ENCODE data around the gene ETV5. TPM values are rescaled to one million over a fixed set of nuclear protein-coding genes. Genes with fewer than 3 reads are reported as not detected.
"Not testable (repeated sequence)": the region's sequence is repeated elsewhere in the genome, so short reads cannot be mapped to it uniquely, and the experiment has no call there.

The ETV5 gene
- total RNA-seq, 1 donor from 2014 or later: 17.1 TPM

- no peak overlapping the region for H3K4me3 ChIP-seq (ENCODE audit: low read depth, low read length)
- no peak for DNase-seq (ENCODE audit: low read depth)
- TF ChIP-seq CTCF (conservative IDR thresholded peaks at IDR 0.05; ENCODE audit: low read depth, low read length): no peak
These were observed 76.6 kb downstream of the ETV5 start for GRCh38 chr3:186032321-186032720.

GRCh38 chr3:186025993-186026392 lies 82.9 kb downstream of the ETV5 start:
- H3K4me3 ChIP-seq (ENCODE audit: low read depth, low read length); DNase-seq (ENCODE audit: low read depth): not testable (repeated sequence)

- TF ChIP-seq CTCF (conservative IDR thresholded peaks at IDR 0.05; ENCODE audit: low read depth, low read length): no peak
- no peak for DNase-seq (ENCODE audit: low read depth)
- H3K4me3 ChIP-seq (ENCODE audit: low read depth, low read length): no peak overlapping the region
These were observed 83.7 kb downstream of the ETV5 start for GRCh38 chr3:186025161-186025560.

GRCh38 chr3:186024210-186024609 lies 84.7 kb downstream of the ETV5 start:
- no peak for TF ChIP-seq CTCF (conservative IDR thresholded peaks at IDR 0.05; ENCODE audit: low read depth, low read length)
- no peak for DNase-seq (ENCODE audit: low read depth)
- H3K4me3 ChIP-seq (ENCODE audit: low read depth, low read length): no peak overlapping the region

GRCh38 chr3:186022931-186023330 lies 86.0 kb downstream of the ETV5 start:
- no peak for TF ChIP-seq CTCF (conservative IDR thresholded peaks at IDR 0.05; ENCODE audit: low read depth, low read length)
- no peak for DNase-seq (ENCODE audit: low read depth)
- no peak overlapping the region for H3K4me3 ChIP-seq (ENCODE audit: low read depth, low read length)

GRCh38 chr3:186021673-186022362 lies 87.1 kb downstream of the ETV5 start:
- no peak overlapping the region for H3K4me3 ChIP-seq (ENCODE audit: low read depth, low read length)
- DNase-seq (ENCODE audit: low read depth): peak; percentile 31
- no peak for TF ChIP-seq CTCF (conservative IDR thresholded peaks at IDR 0.05; ENCODE audit: low read depth, low read length)

GRCh38 chr3:186021250-186021649 lies 87.6 kb downstream of the ETV5 start:
- not testable (repeated sequence) for H3K4me3 ChIP-seq (ENCODE audit: low read depth, low read length); DNase-seq (ENCODE audit: low read depth)

- not testable (repeated sequence) for DNase-seq (ENCODE audit: low read depth); H3K4me3 ChIP-seq (ENCODE audit: low read depth, low read length)
These were observed 89.6 kb downstream of the ETV5 start for GRCh38 chr3:186019288-186019687.

- TF ChIP-seq CTCF (conservative IDR thresholded peaks at IDR 0.05; ENCODE audit: low read depth, low read length): no peak
- no peak for DNase-seq (ENCODE audit: low read depth)
- H3K4me3 ChIP-seq (ENCODE audit: low read depth, low read length): no peak overlapping the region
These were observed 94.0 kb downstream of the ETV5 start for GRCh38 chr3:186014866-186015265.

Measured in epithelial cell of proximal tubule (primary cell).